Activated CD4-positive, alpha-beta T cell treated with anti-CD3 and anti-CD28 coated beads, Interleukin-2, amount 10 ng/mL, durations not matched to agents 7 days and 5 days (primary cell): ENCODE results near the gene HGFAC. TPM values are rescaled to one million over a fixed set of nuclear protein-coding genes. Genes with fewer than 3 reads are reported as not detected.

ENCODE experiments used
- CTCF ChIA-PET: fragments of 350-600 bp; sonication (Branson Sonifier 250); formaldehyde crosslinking; loops from one replicate; lab custom pipeline; 2021; ENCODE audit warnings: antibody characterized with exemption; lab: Charles Lee
- POLR2A ChIA-PET: fragments of 350-600 bp; sonication (Branson Sonifier 250); formaldehyde crosslinking; loops from one replicate; lab custom pipeline; 2021; ENCODE audit warnings: antibody characterized with exemption; lab: Charles Lee
- DNase-seq: peaks from one replicate; pipeline ENCODE4 v3.0.0-alpha.2; 2020
- H3K27ac Mint-ChIP-seq: one replicate; pipeline ENCODE4 v1.8.0; 2021; ENCODE audit warnings: mild to moderate bottlenecking, moderate library complexity, mixed read lengths
- H3K27me3 Mint-ChIP-seq: one replicate; pipeline ENCODE4 v1.8.0; 2021; ENCODE audit warnings: mixed read lengths
- H3K36me3 Mint-ChIP-seq: one replicate; pipeline ENCODE4 v1.8.0; 2021; ENCODE audit warnings: low read depth, mixed read lengths
- H3K4me1 Mint-ChIP-seq: one replicate; pipeline ENCODE4 v1.8.0; 2021; ENCODE audit warnings: mixed read lengths
- H3K4me3 Mint-ChIP-seq: one replicate; pipeline ENCODE4 v1.8.0; 2021; ENCODE audit warnings: mild to moderate bottlenecking, moderate library complexity, mixed read lengths
- H3K9me3 Mint-ChIP-seq: one replicate; pipeline ENCODE4 v1.8.0; 2021; ENCODE audit warnings: mixed read lengths
- total RNA-seq, 2 experiments: library from RNA; stranded (reverse); gene quantifications; one replicate each; pipeline ENCODE4 v1.2.3, GENCODE V29; 2021

The HGFAC gene
- total RNA-seq, 2 experiments from 2014 or later: 0.10 TPM; not detected in 1

- Mint-ChIP-seq H3K36me3 (no peaks in the 10 kb centered on the region), H3K4me1 (no peaks in the 10 kb centered on the region), H3K9me3 (no peaks in the 10 kb centered on the region), H3K27ac (no peak overlapping the region), H3K27me3 (no peaks in the 10 kb centered on the region), H3K4me3 (no peak overlapping the region)
- ChIA-PET POLR2A (no interaction called here), CTCF (no interaction called here)
- DNase-seq: no peak
These were observed 31.6 kb downstream of the HGFAC start for GRCh38 chr4:3473181-3473950.

DNA sequence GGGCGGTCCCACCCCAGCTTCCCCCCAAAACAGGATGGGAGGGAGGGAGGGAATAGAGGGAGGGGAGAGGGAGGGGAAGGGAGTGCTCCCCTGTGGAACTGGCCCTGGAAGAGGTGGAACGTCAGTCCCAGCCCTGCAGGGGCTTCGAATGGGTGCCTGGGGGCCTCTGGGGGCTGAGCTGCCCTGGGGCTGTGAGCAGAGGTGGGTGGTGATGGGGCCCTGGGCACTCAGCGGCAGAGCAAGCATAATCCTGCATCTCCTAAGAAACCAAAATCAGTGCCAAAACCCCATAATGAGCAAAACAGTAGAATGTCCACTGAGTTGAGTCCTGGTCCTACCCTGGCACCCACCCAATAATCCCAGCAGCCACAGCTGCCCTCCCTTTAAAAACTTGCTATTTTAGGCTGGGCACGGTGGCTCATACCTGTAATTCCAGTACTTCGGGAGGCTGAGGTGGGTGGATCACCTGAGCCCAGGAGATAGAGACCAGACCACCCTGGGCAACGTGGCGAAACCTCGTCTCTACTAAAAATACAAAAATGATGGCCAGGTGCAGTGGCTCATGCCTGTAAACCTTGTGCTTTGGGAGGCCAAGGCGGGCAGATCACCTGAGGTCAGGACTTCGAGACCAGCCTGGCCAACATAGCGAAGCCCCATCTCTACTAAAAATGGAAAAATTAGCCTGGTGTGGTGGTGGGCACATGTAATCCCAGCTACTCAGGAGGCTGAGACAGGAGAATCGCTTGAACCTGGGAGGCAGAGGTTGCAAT is 32.4 kb downstream of the HGFAC start:
- Mint-ChIP-seq H3K27ac (no peak overlapping the region), H3K4me1 (no peaks in the 10 kb centered on the region), H3K9me3 (no peaks in the 10 kb centered on the region), H3K27me3 (no peaks in the 10 kb centered on the region), H3K36me3 (no peaks in the 10 kb centered on the region), H3K4me3 (no peak overlapping the region)
- ChIA-PET CTCF (no interaction called here), POLR2A (no interaction called here)
- DNase-seq: no peak

DNA sequence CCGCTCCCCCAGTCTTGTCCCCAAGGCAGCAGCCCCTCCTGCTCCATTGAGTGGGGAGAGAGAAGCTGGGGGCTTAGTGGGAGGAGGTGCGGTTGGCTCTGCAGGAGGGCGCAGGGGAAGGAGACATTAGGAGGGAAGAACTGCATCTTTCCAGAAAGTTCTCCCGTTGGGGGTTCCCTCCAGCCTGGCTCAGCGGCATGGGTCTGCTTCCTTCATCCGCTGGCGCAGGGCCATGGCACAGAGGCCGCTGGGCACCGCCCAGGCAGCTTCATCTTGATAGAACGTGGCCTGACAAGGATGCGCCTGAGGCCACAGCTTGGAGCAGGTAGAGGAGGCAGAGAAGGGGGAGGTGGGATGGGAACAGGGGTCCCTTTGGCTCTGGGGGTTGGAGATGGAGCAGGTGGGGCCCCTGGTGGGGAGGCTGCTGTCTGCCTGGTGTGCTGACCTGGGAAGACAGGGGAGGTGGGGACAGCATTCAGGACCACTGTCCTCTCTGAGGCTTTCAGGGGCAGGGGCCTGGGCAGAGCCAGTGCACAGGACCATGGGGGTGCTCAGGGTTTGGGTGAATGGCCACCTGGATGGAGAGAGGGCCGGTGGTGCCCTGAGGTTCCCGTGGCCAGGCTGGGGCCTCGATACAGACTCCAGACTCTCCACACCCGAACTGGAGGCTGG is 33.4 kb downstream of the HGFAC start:
- Mint-ChIP-seq H3K4me3 (no peak overlapping the region), H3K4me1 (no peaks in the 10 kb centered on the region), H3K27me3 (no peaks in the 10 kb centered on the region), H3K36me3 (no peaks in the 10 kb centered on the region), H3K27ac (no peak overlapping the region), H3K9me3 (no peaks in the 10 kb centered on the region)
- POLR2A ChIA-PET: no interaction called here
- CTCF ChIA-PET: no interaction called here
- no peak for DNase-seq

DNA sequence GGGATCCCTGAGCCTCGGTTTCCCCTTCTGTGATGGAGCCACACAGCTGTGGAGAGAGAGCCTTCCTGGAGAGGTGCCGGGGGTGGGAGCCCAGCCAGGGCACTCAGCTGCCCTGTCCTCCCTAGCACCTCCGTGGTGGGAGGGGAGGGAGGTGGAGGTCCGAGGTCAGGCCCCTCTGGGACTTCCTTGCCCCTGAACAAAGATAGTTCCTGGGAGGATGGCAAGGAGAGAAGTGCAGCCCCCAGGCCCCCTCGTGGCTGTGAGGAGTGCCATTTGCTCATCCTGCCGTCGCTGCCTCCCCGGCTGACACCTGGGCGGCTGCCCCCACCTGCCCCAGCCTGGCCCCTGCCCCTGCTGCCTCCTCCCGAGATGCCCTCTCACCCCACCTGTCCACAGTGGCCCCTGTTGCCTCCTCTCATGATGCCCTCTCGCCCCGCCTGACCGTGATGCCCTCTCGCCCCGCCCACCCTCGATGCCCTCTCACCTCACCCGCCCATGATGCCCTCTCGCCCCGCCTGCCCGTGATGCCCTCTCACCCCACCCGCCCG is 34.0 kb downstream of the HGFAC start:
- Mint-ChIP-seq H3K36me3 (no peaks in the 10 kb centered on the region), H3K9me3 (no peaks in the 10 kb centered on the region), H3K4me1 (no peaks in the 10 kb centered on the region), H3K27me3 (peaks cover 3% of the 10 kb centered on the region), H3K4me3 (no peak overlapping the region), H3K27ac (no peak overlapping the region)
- no peak for DNase-seq
- ChIA-PET POLR2A (no interaction called here), CTCF (no interaction called here)

- CTCF ChIA-PET: no interaction called here
- no peaks in the 10 kb centered on the region for H3K4me1 Mint-ChIP-seq
- POLR2A ChIA-PET: no interaction called here
- no peak overlapping the region for H3K27ac Mint-ChIP-seq
- no peaks in the 10 kb centered on the region for H3K9me3 Mint-ChIP-seq
- peaks cover 6% of the 10 kb centered on the region for H3K27me3 Mint-ChIP-seq
- no peak overlapping the region for H3K4me3 Mint-ChIP-seq
- H3K36me3 Mint-ChIP-seq: no peaks in the 10 kb centered on the region
- no peak for DNase-seq
These were observed 34.6 kb downstream of the HGFAC start for GRCh38 chr4:3476341-3476747.

DNA sequence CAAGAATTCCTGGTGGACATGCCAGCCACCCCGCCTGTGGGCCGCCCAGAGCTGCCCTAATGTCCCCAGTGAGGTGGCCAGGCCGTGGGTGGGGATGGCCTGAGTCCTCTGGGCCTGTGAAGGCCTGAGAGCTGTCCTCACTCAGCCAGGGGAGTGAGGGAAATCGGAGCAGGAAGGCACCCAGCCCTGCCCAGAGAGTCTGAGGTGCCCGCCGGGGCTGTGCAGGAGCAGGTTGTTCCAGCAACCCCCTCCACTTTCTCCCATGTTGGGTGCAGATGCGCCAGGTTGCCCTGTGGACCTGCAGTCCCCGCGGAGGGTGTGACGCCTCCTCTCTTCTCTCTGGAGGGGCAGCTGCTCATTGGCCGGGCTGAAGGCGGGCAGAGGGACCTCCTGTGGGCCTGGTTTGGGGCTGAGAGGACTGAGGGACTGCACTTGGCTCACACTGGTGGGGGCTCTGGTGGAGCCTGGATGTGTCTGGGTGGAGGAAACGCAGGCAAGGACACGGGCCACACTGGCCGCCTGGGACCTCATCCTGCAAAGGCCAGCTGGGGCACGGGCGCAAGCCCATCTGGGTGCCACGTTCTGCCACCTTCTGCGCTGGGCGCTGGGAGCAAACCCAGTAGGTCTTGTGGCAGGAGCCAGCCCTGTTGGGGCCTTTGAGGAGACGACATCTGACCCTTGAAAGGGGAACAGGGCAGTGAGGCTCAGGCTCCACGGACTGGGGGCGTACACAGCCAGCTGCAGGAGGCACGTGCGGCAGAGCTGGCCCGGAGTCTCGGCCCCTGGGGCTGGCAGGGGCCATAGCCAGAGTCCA is 35.4 kb downstream of the HGFAC start:
- CTCF ChIA-PET: no interaction called here
- no peak overlapping the region for H3K27ac Mint-ChIP-seq
- peaks cover 6% of the 10 kb centered on the region for H3K27me3 Mint-ChIP-seq
- DNase-seq: no peak
- POLR2A ChIA-PET: no interaction called here
- no peaks in the 10 kb centered on the region for H3K36me3 Mint-ChIP-seq
- no peaks in the 10 kb centered on the region for H3K4me1 Mint-ChIP-seq
- H3K9me3 Mint-ChIP-seq: no peaks in the 10 kb centered on the region
- no peak overlapping the region for H3K4me3 Mint-ChIP-seq

DNA sequence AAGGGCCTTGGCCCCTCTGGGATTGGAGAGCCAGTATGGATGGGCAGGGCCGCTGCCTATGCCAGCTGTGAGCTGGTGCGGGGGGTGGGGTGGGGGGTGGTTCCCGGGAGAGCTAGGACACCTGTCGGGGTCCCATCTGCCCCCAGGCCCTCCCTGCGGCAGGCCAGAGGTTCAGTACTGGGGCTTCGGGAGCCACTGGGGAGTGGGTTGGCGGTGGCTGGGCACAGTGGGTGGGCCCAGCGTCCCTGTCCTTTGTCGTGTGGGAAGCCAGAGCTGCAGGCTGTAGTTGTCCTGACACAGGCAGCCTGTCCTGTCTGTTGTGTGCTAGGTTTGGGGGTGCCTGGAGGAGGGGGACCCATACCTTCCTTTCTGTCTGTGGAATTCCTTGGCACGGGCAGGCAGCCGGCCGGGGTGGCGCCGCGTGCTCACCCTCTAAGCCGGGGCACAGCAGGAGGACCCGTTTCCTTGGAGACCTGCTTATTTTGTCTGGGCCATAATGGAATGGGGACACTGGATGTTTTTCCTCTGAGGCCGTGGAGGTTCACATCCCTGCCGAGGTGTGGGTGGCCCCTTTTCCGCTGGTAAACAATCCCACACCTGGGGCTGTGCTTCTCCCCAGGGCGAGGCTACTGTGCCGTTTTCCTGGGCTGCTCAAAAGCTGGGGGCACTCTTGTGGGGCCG is 36.1 kb downstream of the HGFAC start:
- ChIA-PET CTCF (no interaction called here), POLR2A (no interaction called here)
- Mint-ChIP-seq H3K27ac (no peak overlapping the region), H3K27me3 (peaks cover 6% of the 10 kb centered on the region), H3K4me3 (no peak overlapping the region), H3K36me3 (no peaks in the 10 kb centered on the region), H3K9me3 (no peaks in the 10 kb centered on the region), H3K4me1 (no peaks in the 10 kb centered on the region)
- no peak for DNase-seq

- DNase-seq: no peak
- Mint-ChIP-seq H3K27ac (no peak overlapping the region), H3K36me3 (no peaks in the 10 kb centered on the region), H3K4me3 (no peak overlapping the region), H3K27me3 (peaks cover 9% of the 10 kb centered on the region), H3K4me1 (no peaks in the 10 kb centered on the region), H3K9me3 (no peaks in the 10 kb centered on the region)
- POLR2A ChIA-PET: no interaction called here
- CTCF ChIA-PET: no interaction called here
These were observed 36.9 kb downstream of the HGFAC start for GRCh38 chr4:3478446-3479357.

- Mint-ChIP-seq H3K36me3 (no peaks in the 10 kb centered on the region), H3K27ac (no peak overlapping the region), H3K4me3 (no peak overlapping the region), H3K27me3 (peaks cover 9% of the 10 kb centered on the region), H3K9me3 (no peaks in the 10 kb centered on the region), H3K4me1 (no peaks in the 10 kb centered on the region)
- ChIA-PET CTCF (interaction anchor here (1.2 to 2.0 kb wide), 8 partner anchors 9 to 372 kb away, joined by 3 to 10 read pairs (median 4); no protein-coding TSS in a partner anchor), POLR2A (no interaction called here)
- DNase-seq: no peak
These were observed 37.8 kb downstream of the HGFAC start for GRCh38 chr4:3479358-3480101.

DNA sequence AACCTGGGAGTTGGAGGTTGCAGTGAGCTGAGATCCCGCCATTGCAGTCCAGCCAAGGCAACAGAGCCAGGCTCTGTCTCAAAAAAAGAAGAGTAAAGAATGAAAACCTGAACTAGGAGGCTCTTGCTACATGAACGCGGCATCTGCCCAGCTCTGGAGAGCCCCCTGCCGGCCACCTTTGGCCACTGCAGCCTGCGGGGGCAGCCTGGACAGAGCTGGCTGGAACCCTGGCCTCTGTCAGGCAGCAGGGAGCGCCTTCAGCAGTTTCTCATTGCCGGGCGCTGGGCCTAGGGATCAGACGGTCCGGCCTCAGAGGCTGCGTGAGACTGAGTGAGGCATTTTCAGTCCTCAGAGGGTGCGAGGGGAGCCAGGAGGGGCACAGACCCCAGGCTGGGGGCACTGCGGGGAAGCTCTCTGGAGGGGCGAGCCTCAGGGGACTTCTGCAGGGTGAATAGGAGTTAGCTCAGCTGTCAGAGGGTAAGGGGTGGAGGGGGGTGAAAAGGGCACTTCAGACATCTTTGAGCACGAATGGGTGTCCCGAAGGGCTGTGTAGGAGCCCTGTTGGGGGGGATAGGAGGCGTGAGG is 38.9 kb downstream of the HGFAC start:
- POLR2A ChIA-PET: no interaction called here
- peaks cover 12% of the 10 kb centered on the region for H3K27me3 Mint-ChIP-seq
- H3K4me1 Mint-ChIP-seq: no peaks in the 10 kb centered on the region
- H3K36me3 Mint-ChIP-seq: no peaks in the 10 kb centered on the region
- CTCF ChIA-PET: interaction anchor here (0.7 to 2.0 kb wide), 13 partner anchors 8 to 373 kb away, joined by 3 to 10 read pairs (median 4); no protein-coding TSS in a partner anchor
- H3K4me3 Mint-ChIP-seq: no peak overlapping the region
- H3K9me3 Mint-ChIP-seq: no peaks in the 10 kb centered on the region
- peak; percentile 75 for DNase-seq
- peak overlapping the region; percentile 25 for H3K27ac Mint-ChIP-seq
